Mucosa of descending colon (tissue), 3 donors: ENCODE results near the gene MEGF11. TPM values are rescaled to one million over a fixed set of nuclear protein-coding genes. Genes with fewer than 3 reads are reported as not detected.

Experiments used
- ATAC-seq: fragments of 200-7000 bp; cut with Tn5 transposase; one replicate; pipeline ENCODE4 v1.9.1; 2020; ENCODE audit warnings: mild to moderate bottlenecking, moderate library complexity
- DNase-seq, 3 donors: peaks; one replicate each; pipeline ENCODE4 v3.0.0-alpha.2; 2020
- H3K36me3 ChIP-seq: fragments of 200-600 bp; one replicate; pipeline ENCODE4 v1.8.0; 2021; ENCODE audit warnings: low read depth, mild to moderate bottlenecking
- H3K4me1 ChIP-seq: fragments of 200-600 bp; one replicate; pipeline ENCODE4 v1.8.0; 2021; ENCODE audit warnings: low read depth, mild to moderate bottlenecking
- H3K4me3 ChIP-seq: fragments of 200-600 bp; one replicate; pipeline ENCODE4 v1.8.0; 2021; ENCODE audit warnings: mild to moderate bottlenecking
- H3K9me3 ChIP-seq: fragments of 200-600 bp; one replicate; pipeline ENCODE4 v1.8.0; 2021; ENCODE audit warnings: mild to moderate bottlenecking
- intact Hi-C, 2 donors: fragments of 100-400 bp; cut with DNase I in 1 of 2; cut with micrococcal nuclease in 1 of 2; formaldehyde crosslinking; loops; one replicate each; pipeline versions ENCODE4 v1.11.0 to v1.11.1; 2022; cut with DNase I, micrococcal nuclease
- total RNA-seq, 3 donors: library from RNA; stranded (reverse); fragmentation: NEBNext Ultra II Directional in 2 of 3; extraction: Animal tissue kit (Norgen Biotek cat#: 25700) in 2 of 3; gene quantifications; one replicate each; pipeline versions ENCODE4 v1.2.1 to v1.2.4, GENCODE V29; 2021 to 2023
- TF ChIP-seq, protein P1 (sequence below): fragments of 200-600 bp; IDR thresholded peaks from one replicate; pipeline ENCODE4 v1.8.0; 2022; ENCODE audit warnings: antibody characterized with exemption, mild to moderate bottlenecking
- donor health status: DM: no; HTN: no; CAD: no; lungs with moderate emphysema.
- donor health status: DM: no; HTN: no; CAD: no.
- donor health status: DM: no; HTN: yes; CAD: no.

Gene MEGF11
- total RNA-seq, 3 donors from 2014 or later = 0.12 to 0.29 (median 0.19) TPM

DNA sequence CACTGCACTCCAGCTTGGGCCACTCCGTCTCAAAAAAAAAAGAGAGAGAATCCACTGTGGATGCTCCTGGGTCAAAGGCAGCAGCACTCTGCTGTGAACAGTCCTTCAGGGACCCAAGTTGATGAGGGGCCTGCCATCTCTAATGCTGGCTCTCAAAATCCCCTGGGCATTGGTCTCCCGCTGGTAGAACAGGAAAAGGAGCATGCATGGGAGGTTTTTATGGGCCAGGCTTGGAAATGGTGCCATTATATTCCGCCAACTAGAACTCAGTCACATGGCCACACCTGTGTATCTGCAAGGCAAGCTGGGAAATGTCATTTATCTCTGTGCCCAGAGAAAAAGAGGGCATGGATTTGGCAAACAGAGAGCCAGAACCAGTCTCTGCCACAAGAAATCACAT, 36.5 kb upstream of the MEGF11 start:
- peaks cover 19% of the 10 kb centered on the region for H3K4me1 ChIP-seq
- DNase-seq (no peak), ATAC-seq (no peak)
- no peaks in the 10 kb centered on the region for H3K9me3 ChIP-seq
- H3K4me3 ChIP-seq = no peak overlapping the region
- intact Hi-C loops = no loop called here
- H3K36me3 ChIP-seq = no peaks in the 10 kb centered on the region
- TF ChIP-seq, protein P1, sequence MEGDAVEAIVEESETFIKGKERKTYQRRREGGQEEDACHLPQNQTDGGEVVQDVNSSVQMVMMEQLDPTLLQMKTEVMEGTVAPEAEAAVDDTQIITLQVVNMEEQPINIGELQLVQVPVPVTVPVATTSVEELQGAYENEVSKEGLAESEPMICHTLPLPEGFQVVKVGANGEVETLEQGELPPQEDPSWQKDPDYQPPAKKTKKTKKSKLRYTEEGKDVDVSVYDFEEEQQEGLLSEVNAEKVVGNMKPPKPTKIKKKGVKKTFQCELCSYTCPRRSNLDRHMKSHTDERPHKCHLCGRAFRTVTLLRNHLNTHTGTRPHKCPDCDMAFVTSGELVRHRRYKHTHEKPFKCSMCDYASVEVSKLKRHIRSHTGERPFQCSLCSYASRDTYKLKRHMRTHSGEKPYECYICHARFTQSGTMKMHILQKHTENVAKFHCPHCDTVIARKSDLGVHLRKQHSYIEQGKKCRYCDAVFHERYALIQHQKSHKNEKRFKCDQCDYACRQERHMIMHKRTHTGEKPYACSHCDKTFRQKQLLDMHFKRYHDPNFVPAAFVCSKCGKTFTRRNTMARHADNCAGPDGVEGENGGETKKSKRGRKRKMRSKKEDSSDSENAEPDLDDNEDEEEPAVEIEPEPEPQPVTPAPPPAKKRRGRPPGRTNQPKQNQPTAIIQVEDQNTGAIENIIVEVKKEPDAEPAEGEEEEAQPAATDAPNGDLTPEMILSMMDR = no peak

DNA sequence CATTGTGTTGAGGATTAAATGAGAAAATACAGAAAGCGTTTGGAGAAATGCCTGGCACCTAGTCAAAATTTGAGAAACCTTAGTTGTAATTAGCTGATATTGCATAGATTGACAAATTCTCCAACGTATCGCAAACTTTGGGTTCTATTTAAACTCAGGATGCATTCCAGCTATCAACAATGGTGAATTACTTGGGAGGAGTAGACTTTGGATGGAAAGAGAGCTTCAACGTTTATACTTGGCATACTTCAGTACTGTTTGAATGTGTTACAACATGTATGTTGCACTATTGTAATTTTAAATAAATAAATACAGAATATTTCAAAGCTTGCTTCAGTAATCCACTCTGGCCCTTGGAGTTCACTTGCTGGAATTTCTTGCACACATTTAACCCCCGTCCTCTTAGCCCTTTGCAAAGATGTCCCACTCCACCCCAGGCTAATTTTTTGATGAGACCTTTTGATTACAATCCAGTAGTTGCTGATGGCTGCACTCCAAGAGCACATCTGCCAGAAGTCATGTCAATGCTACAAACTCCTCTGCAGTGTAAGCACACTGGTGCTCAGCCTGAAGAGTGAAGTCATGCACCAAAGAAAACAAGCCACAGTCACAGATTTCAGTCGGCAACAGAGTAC, 35.1 kb upstream of the MEGF11 start:
- TF ChIP-seq, protein P1 = no peak
- H3K4me1 ChIP-seq = peaks cover 9% of the 10 kb centered on the region
- DNase-seq (no peak), ATAC-seq (no peak)
- no peaks in the 10 kb centered on the region for H3K36me3 ChIP-seq
- no peak overlapping the region for H3K4me3 ChIP-seq
- intact Hi-C loops = no loop called here
- H3K9me3 ChIP-seq = no peaks in the 10 kb centered on the region

DNA sequence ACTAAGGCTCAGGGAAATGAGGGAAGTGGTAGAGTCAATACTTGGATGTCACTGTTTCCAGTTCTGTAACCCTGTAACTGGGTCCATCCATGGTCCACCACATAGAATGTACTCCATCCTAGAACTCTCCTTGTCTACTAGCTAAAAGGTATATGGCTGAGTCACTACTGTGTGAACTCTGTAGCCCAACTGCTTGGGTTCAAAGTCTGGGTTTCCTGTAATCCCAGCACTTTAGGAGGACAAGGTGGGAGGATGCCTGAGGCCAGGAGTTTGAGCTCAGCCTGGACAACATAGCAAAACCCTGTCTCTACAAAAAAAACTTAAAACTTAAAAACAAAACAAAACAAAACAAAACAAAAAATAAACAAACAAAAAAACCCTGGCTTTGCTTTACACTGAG, 34.5 kb upstream of the MEGF11 start:
- intact Hi-C loops = no loop called here
- H3K36me3 ChIP-seq = no peaks in the 10 kb centered on the region
- H3K4me1 ChIP-seq = peaks cover 9% of the 10 kb centered on the region
- TF ChIP-seq, protein P1 = no peak
- ATAC-seq (peak; percentile 47), DNase-seq (no peak)
- no peak overlapping the region for H3K4me3 ChIP-seq
- H3K9me3 ChIP-seq = no peaks in the 10 kb centered on the region

DNA sequence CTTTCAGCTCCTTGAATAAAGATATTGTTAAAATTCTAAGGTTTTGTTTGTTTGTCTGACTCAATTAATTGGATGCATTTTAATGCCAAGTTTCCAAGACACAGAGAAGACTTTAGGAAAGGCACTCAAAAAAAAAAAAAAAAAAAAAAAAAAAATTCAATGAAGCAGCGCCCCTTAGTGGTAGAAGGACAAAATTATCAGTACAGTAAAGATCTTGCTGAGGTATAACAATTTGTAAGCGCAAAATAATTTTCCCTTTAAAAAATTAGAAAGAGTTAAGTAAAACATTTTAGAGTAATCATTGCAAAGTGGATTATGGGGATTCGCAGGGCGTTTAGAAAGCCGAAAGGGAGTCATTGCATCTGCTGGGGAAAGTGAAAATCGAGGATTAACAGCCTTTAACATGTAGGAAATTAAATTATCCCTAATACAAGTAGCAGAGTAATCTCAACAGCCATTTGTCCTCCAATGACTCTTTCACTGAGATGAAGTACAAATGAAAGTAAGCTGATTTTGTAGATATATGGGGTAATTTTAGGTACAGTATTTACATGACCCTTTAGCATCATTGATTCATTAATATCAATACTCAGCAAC, 34.0 kb upstream of the MEGF11 start:
- no peaks in the 10 kb centered on the region for H3K36me3 ChIP-seq
- no peak overlapping the region for H3K4me3 ChIP-seq
- ATAC-seq (no peak), DNase-seq (no peak)
- intact Hi-C loops = no loop called here
- TF ChIP-seq, protein P1 = peak; percentile 22
- no peaks in the 10 kb centered on the region for H3K9me3 ChIP-seq
- peaks cover 5% of the 10 kb centered on the region for H3K4me1 ChIP-seq

DNA sequence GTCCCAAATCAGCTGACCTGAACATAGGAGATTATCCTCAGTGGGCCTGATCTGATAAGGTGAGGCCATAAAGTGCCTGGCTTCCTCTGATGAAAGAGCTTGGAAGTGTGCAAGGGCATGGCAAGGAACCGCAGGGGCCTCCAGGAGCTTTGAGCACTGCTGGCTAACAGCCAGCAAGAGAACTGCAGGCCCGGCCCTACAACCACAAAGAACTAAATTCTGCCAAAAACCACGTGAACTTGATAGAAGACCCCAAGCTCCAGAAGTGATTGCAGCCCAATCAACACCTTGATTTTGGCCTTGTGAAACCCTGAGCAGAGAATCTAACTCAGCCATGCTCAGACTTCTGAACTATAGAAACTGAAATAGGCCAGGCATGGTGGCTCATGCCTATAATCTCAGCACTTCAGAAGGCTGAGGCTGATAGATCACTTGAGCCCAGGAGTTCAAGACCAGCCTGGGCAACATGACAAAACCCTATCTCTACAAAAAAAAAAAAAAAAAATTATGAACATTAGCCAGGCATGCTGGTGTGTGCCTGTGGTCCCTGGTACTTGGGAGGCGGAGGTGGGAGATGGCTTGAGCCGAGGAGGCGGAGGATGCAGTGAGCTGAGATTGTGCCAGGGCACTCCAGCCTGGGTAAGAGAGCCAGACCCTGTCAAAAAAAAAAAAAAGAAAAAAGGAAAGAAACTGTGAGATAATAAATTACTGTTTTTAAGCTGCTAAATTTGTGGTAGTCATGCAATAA, 32.2 kb upstream of the MEGF11 start:
- H3K9me3 ChIP-seq = no peaks in the 10 kb centered on the region
- ATAC-seq (no peak), DNase-seq (no peak)
- no peaks in the 10 kb centered on the region for H3K36me3 ChIP-seq
- TF ChIP-seq, protein P1 = no peak
- H3K4me3 ChIP-seq = no peak overlapping the region
- no peaks in the 10 kb centered on the region for H3K4me1 ChIP-seq
- intact Hi-C loops = no loop called here
